Measurements from ENCODE around the gene GPR176.

The GPR176 gene

GRCh38 chr15:39785841-39786240, 134.2 kb downstream of the GPR176 start:
- TF ChIP-seq, protein P1, sequence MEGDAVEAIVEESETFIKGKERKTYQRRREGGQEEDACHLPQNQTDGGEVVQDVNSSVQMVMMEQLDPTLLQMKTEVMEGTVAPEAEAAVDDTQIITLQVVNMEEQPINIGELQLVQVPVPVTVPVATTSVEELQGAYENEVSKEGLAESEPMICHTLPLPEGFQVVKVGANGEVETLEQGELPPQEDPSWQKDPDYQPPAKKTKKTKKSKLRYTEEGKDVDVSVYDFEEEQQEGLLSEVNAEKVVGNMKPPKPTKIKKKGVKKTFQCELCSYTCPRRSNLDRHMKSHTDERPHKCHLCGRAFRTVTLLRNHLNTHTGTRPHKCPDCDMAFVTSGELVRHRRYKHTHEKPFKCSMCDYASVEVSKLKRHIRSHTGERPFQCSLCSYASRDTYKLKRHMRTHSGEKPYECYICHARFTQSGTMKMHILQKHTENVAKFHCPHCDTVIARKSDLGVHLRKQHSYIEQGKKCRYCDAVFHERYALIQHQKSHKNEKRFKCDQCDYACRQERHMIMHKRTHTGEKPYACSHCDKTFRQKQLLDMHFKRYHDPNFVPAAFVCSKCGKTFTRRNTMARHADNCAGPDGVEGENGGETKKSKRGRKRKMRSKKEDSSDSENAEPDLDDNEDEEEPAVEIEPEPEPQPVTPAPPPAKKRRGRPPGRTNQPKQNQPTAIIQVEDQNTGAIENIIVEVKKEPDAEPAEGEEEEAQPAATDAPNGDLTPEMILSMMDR (IDR thresholded peaks at IDR 0.05; ENCODE audit: control insufficient read depth, insufficient read depth, low read depth, low read length, missing control alignments) = no peak
- no peak overlapping the region for H3K4me3 ChIP-seq (ENCODE audit: control insufficient read depth, low read depth, low read length)
- no peak for DNase-seq (ENCODE audit: low read depth)

DNA sequence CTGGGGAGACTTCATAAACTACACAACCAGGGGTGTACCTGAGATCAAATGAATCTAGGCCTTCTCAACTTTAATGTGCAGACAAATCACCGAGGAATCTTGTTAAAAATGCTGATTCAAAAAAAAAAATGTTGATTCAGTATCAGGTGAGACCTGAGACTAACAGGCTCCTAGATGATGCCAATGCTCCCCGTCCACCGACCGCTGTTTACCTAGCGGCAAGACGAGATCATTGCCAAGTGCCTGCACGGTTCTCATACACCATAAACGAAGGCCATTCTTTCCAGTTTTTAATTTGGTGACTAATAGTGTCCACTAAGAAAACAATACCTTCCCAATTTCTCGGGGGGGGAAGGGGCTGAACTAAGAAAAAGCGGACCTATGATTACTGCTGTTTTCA, 134.9 kb downstream of the GPR176 start:
- no peak for DNase-seq (ENCODE audit: low read depth)
- no peak overlapping the region for H3K4me3 ChIP-seq (ENCODE audit: control insufficient read depth, low read depth, low read length)
- TF ChIP-seq, protein P1 (IDR thresholded peaks at IDR 0.05; ENCODE audit: control insufficient read depth, insufficient read depth, low read depth, low read length, missing control alignments) = no peak

DNA sequence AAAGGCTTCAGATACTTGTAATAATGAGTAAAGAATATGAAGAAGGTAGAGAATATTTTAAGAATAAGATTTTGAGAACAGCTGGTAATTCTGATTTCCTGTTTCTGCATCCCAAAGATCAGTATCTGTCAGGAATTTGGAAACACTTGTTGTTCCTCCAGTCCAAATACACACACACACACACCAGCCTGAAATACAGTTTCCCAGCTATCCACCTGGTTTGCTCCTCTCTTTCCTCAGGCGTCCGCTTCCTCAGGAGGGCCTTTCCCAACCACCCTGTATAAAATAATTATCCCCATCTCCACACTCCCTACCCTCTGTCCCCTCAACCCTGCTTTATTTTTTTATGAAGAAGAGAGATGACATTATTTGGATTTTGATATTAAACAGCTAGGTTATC, 135.4 kb downstream of the GPR176 start:
- DNase-seq (ENCODE audit: low read depth) = no peak
- TF ChIP-seq, protein P1 (IDR thresholded peaks at IDR 0.05; ENCODE audit: control insufficient read depth, insufficient read depth, low read depth, low read length, missing control alignments) = no peak
- H3K4me3 ChIP-seq (ENCODE audit: control insufficient read depth, low read depth, low read length) = peak overlapping the region; percentile 5

GRCh38 chr15:39784125-39784524, 135.9 kb downstream of the GPR176 start:
- TF ChIP-seq, protein P1 (IDR thresholded peaks at IDR 0.05; ENCODE audit: control insufficient read depth, insufficient read depth, low read depth, low read length, missing control alignments) = no peak
- no peak for DNase-seq (ENCODE audit: low read depth)
- peak overlapping the region; percentile 4; the same call in 1 of the 2 replicates for H3K4me3 ChIP-seq (ENCODE audit: control insufficient read depth, low read depth, low read length)

- TF ChIP-seq, protein P1 (IDR thresholded peaks at IDR 0.05; ENCODE audit: control insufficient read depth, insufficient read depth, low read depth, low read length, missing control alignments) = no peak
- DNase-seq (ENCODE audit: low read depth) = no peak
- H3K4me3 ChIP-seq (ENCODE audit: control insufficient read depth, low read depth, low read length) = peak overlapping the region; percentile 80
Observed at GRCh38 chr15:39783244-39783820, 136.7 kb downstream of the GPR176 start.

DNA sequence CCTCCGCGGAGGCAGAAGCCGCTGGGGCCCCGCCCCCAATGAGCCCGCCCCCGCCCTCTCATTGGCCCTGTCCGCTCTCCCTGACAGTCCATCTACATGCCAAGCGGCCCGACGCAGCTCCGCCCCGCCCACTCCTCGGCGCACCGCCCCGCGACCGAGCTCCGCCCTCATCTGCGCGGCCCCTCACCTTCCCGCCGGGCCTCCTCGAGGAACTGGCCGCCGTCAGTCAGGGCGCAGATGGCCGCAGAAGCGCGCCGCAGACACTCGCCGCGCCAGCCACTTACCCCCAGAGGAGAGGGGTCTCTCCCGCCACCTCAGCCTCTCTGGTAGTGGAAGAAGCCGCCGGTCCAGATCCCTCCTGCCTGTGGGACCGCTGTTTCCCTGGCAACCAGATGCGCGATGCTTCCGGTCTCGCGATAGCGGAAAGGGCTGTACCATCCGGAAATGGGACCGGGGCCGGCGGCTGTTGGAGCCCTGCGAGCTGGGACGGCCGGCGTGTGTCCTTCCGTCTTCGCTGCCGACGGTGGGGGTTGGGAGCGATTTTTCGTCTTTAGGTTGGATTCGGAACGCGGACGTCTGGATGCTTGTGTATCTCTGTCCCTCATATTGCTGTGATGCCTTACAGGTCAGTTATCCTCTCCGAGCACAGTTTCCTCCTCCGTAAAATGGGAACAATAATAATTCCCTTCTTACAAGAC, 137.5 kb downstream of the GPR176 start, which contains the start of gene FSIP1:
Gene FSIP1 (minus strand): TSS at position 401 of the 698 bp plus-strand sequence. CDS start 6,317 bp downstream, outside the sequence.
- TF ChIP-seq, protein P1 (IDR thresholded peaks at IDR 0.05; ENCODE audit: control insufficient read depth, insufficient read depth, low read depth, low read length, missing control alignments) = no peak
- peak within 1 kb of the TSS; percentile 80 for H3K4me3 ChIP-seq (ENCODE audit: control insufficient read depth, low read depth, low read length)
- DNase-seq (ENCODE audit: low read depth) = peak; percentile 85

Data from AG09309 (cell line).